ENCODE results near the gene PACS2.
"Not testable (repeated sequence)": the region's sequence is repeated elsewhere in the genome, so short reads cannot be mapped to it uniquely, and the experiment has no call there.

PACS2 gene

GRCh38 chr14:105287249-105288102 lies 27.1 kb upstream of the PACS2 start:
- DNase-seq (ENCODE audit: insufficient read length, low spot score) (no peak), FAIRE-seq (no peak)

GRCh38 chr14:105288936-105289335 lies 25.6 kb upstream of the PACS2 start:
- not testable (repeated sequence) for FAIRE-seq; DNase-seq (ENCODE audit: insufficient read length, low spot score)

DNA sequence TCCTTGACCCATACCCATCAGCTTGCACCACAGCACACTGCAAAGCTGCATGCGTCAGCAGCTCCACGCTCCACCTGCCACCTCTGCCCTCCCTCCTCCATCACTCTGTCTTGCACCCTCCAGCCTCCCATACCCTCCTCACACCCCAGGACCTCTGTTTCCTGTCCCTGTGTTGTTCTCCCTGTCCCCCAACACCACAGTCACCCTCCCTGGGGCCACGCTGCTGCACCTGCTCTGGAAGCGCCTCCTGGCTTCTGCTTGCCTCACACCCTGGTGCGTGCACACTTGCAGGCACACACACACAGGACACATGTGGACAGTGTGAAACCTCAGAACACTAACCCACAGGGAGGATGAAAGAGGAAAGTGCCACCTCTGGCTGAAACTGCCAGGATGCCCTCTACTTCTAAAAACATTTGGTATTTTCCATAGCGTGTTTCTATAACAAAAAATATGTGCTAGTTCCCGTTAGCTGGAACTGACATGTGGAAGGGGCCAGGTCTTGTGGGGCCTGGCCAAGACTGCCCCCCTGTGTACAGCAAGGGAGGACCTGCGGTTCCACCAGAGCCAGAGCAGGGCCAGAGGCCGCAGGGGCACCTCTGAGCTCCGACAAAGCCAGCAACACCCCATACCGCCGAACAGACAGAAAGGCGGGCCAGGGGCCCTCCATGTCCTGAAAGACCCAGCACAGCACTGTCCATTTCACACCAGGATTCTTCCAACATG lies 23.8 kb upstream of the PACS2 start:
- DNase-seq (ENCODE audit: insufficient read length, low spot score) (no peak), FAIRE-seq (peak; percentile 58)

DNA sequence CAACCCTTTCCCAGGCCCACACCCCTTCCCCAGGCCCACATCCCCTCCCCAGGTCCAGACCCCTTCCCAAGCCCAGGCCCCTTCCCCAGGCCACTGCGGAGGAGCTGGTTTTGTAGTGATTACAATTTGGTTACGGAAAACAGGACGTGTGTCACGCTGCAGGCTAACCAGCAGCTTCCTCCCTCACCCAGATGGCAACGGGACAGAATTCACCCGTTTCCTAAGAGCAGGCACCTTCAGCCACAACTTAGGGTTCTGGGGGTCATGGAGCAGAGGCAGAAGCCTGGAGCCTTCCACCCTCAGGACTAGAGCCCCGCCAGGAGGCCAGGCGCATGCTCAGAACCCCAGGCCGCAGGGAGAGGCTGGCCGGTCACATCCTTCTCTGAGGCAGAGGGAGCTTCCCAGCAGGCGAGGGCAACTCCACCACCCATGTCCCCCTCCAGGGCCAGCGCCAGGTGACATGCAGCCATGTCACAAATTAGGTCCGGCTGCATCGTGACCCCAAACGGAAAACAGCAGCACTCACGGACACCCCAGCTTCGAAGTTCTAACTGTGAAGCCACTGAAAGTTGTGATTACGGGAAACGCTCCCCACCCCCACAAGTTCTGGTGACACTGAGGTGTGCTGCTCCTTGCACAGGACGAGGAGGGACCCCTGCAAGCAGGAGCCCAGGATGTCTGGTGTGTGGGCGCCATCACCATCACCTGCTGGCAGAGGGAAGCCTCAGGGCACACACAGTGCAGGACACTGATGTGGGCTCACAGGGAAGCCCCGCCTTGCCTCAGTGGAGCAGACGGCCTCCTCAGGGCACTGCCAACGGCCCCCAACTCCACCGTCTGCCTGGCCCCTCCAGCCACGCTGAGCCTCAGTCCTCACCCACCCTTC lies 21.5 kb upstream of the PACS2 start:
- DNase-seq (ENCODE audit: insufficient read length, low spot score), result no peak
- FAIRE-seq, result peak; percentile 91

- peak; percentile 80 for FAIRE-seq
These were observed 20.4 kb upstream of the PACS2 start for GRCh38 chr14:105294142-105294597.

GRCh38 chr14:105297311-105297710 lies 17.2 kb upstream of the PACS2 start:
- FAIRE-seq; DNase-seq (ENCODE audit: insufficient read length, low spot score): not testable (repeated sequence)

More at GRCh38 chr14:105294142-105294597, 20.4 kb upstream of the PACS2 start:
- DNase-seq (ENCODE audit: insufficient read length, low spot score), result no peak

DNA sequence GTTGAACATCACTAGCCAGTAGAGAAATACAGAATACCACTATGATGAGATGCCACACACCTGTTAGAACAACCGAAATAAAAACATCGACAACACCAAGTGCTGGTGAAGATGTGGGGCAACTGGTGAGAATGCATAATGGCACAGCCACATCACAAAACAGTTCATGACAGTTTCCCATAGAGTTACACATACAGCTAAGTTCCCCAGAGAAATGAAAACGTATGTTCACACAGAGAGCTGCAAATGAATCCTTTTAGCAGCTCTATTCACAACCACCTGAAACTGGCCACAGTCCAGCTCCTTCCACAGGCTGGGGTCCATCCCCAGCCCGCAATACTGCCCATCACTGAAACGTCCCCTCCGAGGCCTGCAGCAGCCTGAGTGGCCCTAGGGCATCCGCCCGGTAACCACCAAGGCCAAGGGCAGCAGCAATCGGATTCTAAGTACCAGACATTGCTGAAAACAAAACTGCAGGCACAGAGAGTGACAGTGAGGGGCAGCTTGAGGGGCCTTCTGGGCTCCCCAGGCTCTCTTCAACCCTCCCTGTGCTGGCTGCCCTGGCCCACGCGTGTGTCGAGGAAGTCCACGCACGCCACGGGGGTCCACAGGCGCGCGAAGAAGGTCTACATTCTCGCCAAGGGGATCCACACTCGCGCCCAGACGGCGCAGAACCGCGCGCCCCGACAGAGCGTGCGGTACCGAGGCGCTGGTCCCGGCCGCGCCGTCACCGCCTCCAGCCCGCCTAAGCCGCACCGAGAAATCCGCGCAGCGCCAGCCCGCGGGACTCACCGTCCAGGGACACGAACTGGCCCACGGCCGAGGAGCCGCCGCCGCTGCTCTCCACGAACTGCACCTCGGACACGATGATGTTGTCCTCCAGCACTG lies 14.7 kb upstream of the PACS2 start:
- FAIRE-seq, result peak; percentile 86
- DNase-seq (ENCODE audit: insufficient read length, low spot score), result no peak

DNA sequence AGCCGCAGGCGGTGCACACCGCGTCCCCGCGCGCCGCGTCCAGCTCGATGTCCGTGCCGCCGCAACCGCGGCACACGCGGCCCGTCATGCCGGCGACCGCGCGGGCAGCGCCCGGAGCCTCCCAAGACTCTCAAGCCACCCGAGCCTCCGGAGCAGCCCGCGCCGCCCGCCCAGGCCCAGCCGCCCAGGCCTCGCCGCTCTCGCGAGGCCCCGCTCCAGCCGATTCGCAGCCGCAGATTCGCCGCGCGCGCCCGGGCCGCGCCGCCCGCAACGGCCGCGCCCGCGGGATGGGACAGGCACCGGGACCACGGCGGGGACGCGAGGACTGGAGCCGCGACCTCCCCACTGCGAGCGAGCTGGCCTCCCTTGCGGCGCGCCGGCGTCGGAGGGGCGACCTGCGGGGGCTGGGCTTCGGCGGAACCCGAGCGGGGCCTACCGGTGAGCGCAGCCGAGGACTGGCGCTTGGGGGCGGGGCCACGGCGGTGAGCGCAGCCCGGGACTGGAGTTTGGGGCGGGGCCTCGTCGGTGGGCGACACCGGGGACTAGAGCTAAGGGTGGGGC lies 13.9 kb upstream of the PACS2 start, which contains the start of gene BRF1:
BRF1 (minus strand) TSS at position 460 of the 561 bp plus-strand sequence; CDS start at position 88, 372 bp downstream.
- peak; percentile 95 for DNase-seq (ENCODE audit: insufficient read length, low spot score)
- no peak for FAIRE-seq

DNA sequence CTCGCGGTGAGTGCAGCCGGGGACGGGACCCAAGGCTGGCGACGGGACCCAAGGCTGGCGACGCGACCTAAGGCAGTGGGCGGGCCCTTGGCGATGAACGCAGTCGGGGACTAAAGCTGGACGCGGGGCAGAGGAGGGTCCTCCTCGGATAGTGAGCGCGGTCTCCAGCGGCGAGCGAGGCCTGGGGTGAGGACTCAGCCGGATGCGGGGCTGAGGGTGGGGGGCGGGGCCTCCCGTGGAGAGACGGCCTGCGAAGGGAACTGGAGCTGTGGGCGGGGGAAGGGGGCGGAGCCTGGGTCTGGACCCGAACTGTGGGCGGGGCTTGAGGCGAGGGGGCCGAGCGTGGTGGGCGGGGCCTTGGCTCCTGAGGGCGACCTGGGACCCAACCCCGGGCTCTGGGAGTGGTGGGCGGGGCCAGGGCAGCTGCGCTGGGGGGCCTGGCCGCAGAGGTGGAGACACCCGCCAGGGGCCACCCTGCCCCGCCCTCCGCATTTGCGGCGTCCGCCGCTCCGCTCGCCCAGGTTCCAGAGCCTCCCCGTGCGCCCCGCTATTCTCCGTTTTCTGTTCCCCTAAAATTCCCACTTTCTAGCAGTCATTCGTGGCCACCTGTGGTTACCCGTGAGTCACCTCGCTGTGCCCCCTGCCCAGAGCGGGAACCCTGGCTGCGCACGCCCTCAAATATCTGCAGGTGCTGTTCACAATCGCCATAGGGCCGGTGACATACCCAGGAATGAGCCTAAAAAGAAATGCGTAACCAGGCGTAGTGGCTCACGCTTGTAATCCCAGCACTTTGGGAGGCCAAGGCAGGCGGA lies 13.2 kb upstream of the PACS2 start:
- peak; percentile 96 for DNase-seq (ENCODE audit: insufficient read length, low spot score)
- FAIRE-seq, result peak; percentile 99

DNA sequence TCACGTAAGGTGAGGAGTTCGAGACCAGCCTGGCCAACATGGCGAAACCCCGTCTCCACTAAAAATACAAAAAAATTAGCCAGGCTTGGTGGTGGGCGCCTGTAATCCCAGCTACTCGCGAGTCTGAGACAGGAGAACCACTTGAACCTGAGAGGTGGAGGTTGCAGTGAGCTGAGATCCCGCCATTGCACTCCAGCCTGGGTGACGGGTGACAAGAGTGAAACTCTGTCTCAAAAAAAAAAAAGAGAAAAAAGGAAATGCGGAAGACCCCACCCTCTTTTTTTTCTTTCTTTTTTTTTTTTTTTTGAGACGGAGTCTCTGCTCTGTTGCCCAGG lies 12.7 kb upstream of the PACS2 start:
- not testable (repeated sequence) for FAIRE-seq; DNase-seq (ENCODE audit: insufficient read length, low spot score)

GRCh38 chr14:105303949-105304348 lies 10.6 kb upstream of the PACS2 start:
- DNase-seq (ENCODE audit: insufficient read length, low spot score) (no peak), FAIRE-seq (no peak)

- FAIRE-seq, result no peak
- no peak for DNase-seq (ENCODE audit: insufficient read length, low spot score)
These were observed 10.0 kb upstream of the PACS2 start for GRCh38 chr14:105304565-105304964.

GRCh38 chr14:105305345-105305744 lies 9.2 kb upstream of the PACS2 start:
- no peak for FAIRE-seq
- no peak for DNase-seq (ENCODE audit: insufficient read length, low spot score)

GRCh38 chr14:105305791-105306190 lies 8.8 kb upstream of the PACS2 start:
- no peak for DNase-seq (ENCODE audit: insufficient read length, low spot score)
- no peak for FAIRE-seq

- no peak for DNase-seq (ENCODE audit: insufficient read length, low spot score)
- no peak for FAIRE-seq
These were observed 7.4 kb upstream of the PACS2 start for GRCh38 chr14:105307052-105307727.

DNA sequence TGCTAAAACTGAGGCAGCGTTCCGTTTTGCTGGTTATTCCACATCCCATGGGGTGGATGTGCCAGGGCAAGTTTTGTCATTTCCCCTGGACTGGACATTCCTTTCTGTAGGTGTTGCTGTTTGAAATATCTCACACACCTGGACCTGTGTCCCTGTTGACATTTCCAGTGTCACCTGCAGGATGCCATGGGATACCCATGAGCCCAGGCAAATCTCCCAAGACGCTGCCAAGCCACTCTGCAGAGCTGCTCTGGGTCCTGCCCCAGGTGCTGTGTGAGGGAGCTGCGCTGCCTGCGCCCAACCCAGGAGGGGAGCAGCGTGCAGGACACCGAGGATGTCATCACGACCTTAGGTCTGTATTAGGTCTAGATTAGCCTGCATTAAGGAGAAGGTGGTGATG lies 5.2 kb upstream of the PACS2 start:
- no peak for DNase-seq (ENCODE audit: insufficient read length, low spot score)
- FAIRE-seq, result no peak

DNA sequence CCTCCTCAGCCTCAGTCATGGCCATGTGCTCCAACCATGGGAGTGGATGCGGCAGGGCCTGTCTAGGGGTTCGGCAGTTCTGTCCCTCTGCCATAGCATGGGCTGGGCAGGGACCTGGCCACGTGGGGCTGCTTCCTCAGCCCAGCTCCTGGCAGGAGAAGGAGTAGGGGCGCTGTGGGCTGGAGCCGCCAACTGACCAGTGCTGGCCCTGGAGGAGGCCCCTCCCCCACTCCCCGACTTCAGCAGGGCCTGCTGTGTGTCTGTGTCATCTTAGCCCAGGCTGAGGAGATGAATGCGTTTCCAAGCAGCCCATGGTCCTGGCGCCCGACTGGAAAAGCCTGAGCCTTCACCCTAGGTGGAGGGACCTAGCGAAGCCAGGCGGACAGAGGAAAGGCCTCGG lies 2.7 kb upstream of the PACS2 start:
- FAIRE-seq (no peak), DNase-seq (ENCODE audit: insufficient read length, low spot score) (no peak)

DNA sequence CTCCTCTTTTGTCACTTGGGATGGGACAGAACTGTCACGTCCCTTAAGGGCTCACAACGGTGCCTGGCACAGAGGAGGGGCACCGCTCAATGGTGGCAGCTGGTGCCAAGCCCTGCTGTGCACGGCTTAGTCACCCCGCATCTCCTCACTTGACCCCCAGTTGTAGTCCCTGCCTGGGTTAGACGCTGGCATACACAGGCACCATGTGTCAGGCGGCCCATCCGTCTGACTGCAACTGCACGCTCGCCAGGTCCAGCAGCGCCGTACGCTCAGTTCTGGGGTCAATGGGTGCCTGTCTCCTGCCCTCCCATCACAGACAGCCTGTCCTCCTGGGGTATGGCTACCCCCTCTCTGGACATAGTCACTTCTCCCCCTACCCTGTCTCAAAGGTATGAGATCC lies 1.6 kb upstream of the PACS2 start:
- no peak for FAIRE-seq
- DNase-seq (ENCODE audit: insufficient read length, low spot score), result no peak
